Kidney epithelial cell (primary cell): Measurements from ENCODE around the gene ATOSA. TPM values are rescaled to one million over a fixed set of nuclear protein-coding genes. Genes with fewer than 3 reads are reported as not detected.

Experiments used
- DNase-seq: peaks from one replicate; pipeline ENCODE4 v3.0.0-alpha.2; 2010; ENCODE audit warnings: low read depth
- H3K27me3 ChIP-seq: 2 replicates; pipeline ENCODE4 v1.6.0; 2011; ENCODE audit warnings: low read length; ENCODE audit not compliant: control insufficient read depth, insufficient read depth
- H3K36me3 ChIP-seq: 2 replicates; pipeline ENCODE4 v1.5.1; 2011; ENCODE audit warnings: low read length; ENCODE audit not compliant: control insufficient read depth, insufficient read depth
- H3K4me3 ChIP-seq: 2 replicates; pipeline ENCODE4 v1.5.1; 2011; ENCODE audit warnings: low read depth, mild to moderate bottlenecking, control low read depth, low read length
- total RNA-seq: library from RNA; depleted of rRNA; stranded (reverse); fragments of >200 nt; gene quantifications from 2 replicates; pipeline ENCODE4 v1.2.3, GENCODE V29; 2015
- TF ChIP-seq, protein P1 (sequence below): IDR thresholded peaks from 2 replicates; pipeline ENCODE4 v1.5.1; 2011; ENCODE audit warnings: mild to moderate bottlenecking, moderate library complexity, low read length, control low read depth, inconsistent platforms; ENCODE audit not compliant: insufficient read depth, poor library complexity, severe bottlenecking

ATOSA gene
- total RNA-seq, 1 donor from 2014 or later = 18.4 TPM

DNA sequence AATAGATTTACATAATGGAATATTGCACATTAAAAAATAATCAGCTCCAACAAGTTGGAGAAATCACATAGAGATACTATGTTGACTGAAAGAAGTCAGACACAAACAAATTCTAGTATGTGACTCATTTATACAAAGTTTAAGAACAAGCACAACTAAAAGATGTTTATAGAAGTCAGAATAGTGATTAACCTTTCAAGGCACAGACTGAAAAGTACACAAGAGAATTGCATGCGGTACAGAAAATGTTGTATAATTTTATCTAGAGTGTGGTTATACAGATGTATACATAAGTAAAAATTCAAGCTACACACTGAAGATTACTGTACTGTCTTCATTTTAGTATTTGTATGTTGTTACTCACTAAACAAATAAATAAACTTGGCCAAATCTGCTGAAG lies 19.3 kb upstream of the ATOSA start:
- no peak for DNase-seq
- TF ChIP-seq, protein P1, sequence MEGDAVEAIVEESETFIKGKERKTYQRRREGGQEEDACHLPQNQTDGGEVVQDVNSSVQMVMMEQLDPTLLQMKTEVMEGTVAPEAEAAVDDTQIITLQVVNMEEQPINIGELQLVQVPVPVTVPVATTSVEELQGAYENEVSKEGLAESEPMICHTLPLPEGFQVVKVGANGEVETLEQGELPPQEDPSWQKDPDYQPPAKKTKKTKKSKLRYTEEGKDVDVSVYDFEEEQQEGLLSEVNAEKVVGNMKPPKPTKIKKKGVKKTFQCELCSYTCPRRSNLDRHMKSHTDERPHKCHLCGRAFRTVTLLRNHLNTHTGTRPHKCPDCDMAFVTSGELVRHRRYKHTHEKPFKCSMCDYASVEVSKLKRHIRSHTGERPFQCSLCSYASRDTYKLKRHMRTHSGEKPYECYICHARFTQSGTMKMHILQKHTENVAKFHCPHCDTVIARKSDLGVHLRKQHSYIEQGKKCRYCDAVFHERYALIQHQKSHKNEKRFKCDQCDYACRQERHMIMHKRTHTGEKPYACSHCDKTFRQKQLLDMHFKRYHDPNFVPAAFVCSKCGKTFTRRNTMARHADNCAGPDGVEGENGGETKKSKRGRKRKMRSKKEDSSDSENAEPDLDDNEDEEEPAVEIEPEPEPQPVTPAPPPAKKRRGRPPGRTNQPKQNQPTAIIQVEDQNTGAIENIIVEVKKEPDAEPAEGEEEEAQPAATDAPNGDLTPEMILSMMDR = no peak
- H3K4me3 ChIP-seq = no peak overlapping the region
- H3K36me3 ChIP-seq = no peaks in the 10 kb centered on the region
- H3K27me3 ChIP-seq = no peaks in the 10 kb centered on the region

DNA sequence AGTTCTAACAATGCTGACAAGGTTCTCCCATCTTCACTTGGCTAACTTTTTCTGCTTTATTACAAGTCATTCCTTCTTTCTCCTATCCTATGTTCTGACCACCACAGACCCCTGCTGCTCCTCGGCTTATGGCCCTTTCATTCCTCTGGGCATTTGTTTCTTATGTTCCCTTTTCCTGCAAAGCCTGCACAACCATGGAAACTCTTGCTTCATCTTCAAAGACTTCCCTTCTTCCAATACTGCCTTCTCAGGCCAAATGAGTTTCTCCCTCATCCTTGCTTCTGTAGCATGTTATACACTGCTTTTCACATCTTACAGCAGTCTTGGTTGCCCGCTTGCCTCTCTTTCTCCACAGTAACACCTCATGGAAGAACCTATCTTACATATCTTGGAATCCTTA lies 17.9 kb upstream of the ATOSA start:
- no peak for DNase-seq
- TF ChIP-seq, protein P1 = no peak
- Histone ChIP-seq H3K4me3 (no peak overlapping the region), H3K36me3 (no peaks in the 10 kb centered on the region), H3K27me3 (no peaks in the 10 kb centered on the region)

DNA sequence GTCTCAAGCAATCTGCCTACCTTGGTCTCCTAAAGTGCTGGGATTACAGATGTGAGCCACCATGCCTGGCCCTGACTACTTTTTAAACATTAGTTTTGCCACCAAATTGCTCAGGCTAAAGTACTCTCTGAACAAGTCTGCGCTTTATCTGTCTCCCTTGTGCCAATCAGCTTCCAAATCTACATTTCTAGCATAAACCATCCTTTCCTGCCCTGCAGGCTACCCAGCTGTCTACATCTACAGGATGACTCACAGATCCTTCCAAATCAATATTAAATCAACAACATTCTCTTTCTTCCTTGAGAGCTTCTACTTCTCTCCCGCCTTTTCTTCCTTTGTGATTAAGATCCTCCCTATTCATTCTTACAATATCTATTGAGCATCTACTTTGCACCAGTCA lies 16.0 kb upstream of the ATOSA start:
- Histone ChIP-seq H3K27me3 (no peaks in the 10 kb centered on the region), H3K4me3 (no peak overlapping the region), H3K36me3 (no peaks in the 10 kb centered on the region)
- TF ChIP-seq, protein P1 = no peak
- no peak for DNase-seq

DNA sequence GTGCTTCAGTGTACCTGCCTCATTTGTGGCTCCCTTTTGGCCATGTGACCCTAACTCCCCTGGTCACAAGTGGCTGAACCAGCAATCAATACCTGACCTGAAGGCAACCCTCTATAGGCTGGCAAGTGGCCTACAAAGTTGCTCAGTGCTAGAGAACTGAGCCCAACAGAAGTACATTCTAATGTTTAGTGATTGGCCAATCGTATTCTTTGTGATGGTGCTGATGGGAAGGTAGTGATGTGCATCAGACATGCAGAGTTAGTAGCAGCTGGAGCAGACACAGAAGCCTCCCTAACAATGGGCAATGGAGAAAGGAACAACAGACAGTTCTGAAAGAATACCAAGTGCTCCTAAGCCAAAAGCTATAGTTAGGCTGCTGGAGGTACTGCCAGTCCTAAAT lies 10.4 kb upstream of the ATOSA start:
- Histone ChIP-seq H3K36me3 (no peaks in the 10 kb centered on the region), H3K4me3 (no peak overlapping the region), H3K27me3 (no peaks in the 10 kb centered on the region)
- DNase-seq = no peak
- TF ChIP-seq, protein P1 = no peak

DNA sequence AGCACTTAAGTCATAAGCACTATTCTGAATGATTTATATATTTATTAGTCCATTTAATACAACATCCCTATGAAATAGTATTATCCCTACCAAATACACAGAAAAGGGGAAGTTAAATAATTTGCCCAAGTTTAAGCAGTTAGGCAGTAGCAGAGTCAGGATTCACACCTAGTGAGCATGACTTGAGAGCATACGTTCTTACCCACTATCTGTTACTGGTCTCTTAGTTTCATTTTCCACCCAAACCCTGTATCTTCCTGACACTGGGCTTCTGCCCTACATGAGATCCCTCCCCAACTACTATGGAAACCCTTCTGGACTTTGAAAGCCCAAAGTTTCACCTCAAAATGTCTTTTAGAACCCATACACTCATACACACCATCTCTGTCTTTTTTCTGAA lies 4.4 kb upstream of the ATOSA start:
- Histone ChIP-seq H3K36me3 (no peaks in the 10 kb centered on the region), H3K27me3 (no peaks in the 10 kb centered on the region), H3K4me3 (no peak overlapping the region)
- TF ChIP-seq, protein P1 = no peak
- DNase-seq = no peak

DNA sequence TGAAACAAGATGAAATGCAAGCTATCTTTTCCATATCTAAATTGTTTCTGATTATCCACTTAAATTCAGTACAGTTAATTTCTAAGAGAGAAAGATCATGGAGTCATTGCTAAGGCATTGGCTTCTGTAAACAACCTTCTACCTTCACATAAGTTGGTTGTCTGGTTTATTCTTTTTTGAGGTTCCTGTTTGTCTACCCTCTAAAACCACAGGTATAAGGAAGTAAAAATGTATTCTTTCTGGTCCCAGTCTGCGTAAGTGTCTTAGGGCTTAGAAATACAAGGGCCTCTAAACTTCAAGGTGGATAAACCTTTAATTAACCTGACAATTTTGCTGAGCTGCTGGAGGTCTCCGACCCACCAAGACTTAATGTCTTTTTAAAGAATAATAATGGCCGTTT lies 3.6 kb upstream of the ATOSA start:
- TF ChIP-seq, protein P1 = no peak
- Histone ChIP-seq H3K36me3 (no peaks in the 10 kb centered on the region), H3K4me3 (no peak overlapping the region), H3K27me3 (no peaks in the 10 kb centered on the region)
- DNase-seq = no peak
